ENCODE measurements around the gene PRELID3B. TPM values are rescaled to one million over a fixed set of nuclear protein-coding genes. Genes with fewer than 3 reads are reported as not detected.

The PRELID3B gene
- total RNA-seq, 2 experiments from 2014 or later, result 55.8 to 59.1 TPM

- Histone ChIP-seq H3K27me3 (ENCODE audit: control insufficient read depth in 1 of 2, insufficient read depth in 2 of 2, low read length in 2 of 2) (no peaks in the 10 kb centered on the region), H3K9me3 (ENCODE audit: control insufficient read depth in 1 of 2, insufficient read depth in 1 of 2, low read length in 2 of 2) (no peaks in the 10 kb centered on the region), H3K4me3 (ENCODE audit: low read length) (no peak overlapping the region), H3K36me3 (ENCODE audit: insufficient read depth, low read length) (peaks cover 65% of the 10 kb centered on the region), H3K27ac (ENCODE audit: low read depth in 1 of 2, low read length in 2 of 2) (no peak overlapping the region), H3K4me1 (ENCODE audit: insufficient read depth, low read length) (peaks cover 36% of the 10 kb centered on the region)
- peaks cover 77% of the 10 kb centered on the region for H3K4me1 Mint-ChIP-seq (ENCODE audit: low read depth)
- ChIA-PET POLR2A (interaction anchor here (0.7 to 0.8 kb wide), 3 partner anchors 12 to 139 kb away, joined by 3 to 4 read pairs (median 3); no protein-coding TSS in a partner anchor), CTCF (interaction anchor here (0.8 kb wide), 1 partner anchor 20 kb away, joined by 3 read pairs; no protein-coding TSS in a partner anchor)
- H3K36me3 Mint-ChIP-seq (ENCODE audit: low read depth), result peaks cover 90% of the 10 kb centered on the region
- intact Hi-C loops (cut with DNase I, micrococcal nuclease), result no loop called here
- H3K27ac Mint-ChIP-seq, result peak overlapping the region; percentile 87
- H3K9me3 Mint-ChIP-seq, result no peaks in the 10 kb centered on the region
- no peaks in the 10 kb centered on the region for H3K27me3 Mint-ChIP-seq
- ATAC-seq (ENCODE audit: poor library complexity) (no peak), DNase-seq (no peak)
- TF ChIP-seq CTCF (IDR thresholded peaks at IDR 0.05), result no peak
- H3K4me3 Mint-ChIP-seq, result peak overlapping the region; percentile 7
Observed at GRCh38 chr20:59028812-59029211, 13.8 kb downstream of the PRELID3B start.

GRCh38 chr20:59027741-59028320, 14.8 kb downstream of the PRELID3B start:
- Mint-ChIP-seq H3K4me1 (ENCODE audit: low read depth) (peaks cover 75% of the 10 kb centered on the region), H3K36me3 (ENCODE audit: low read depth) (peaks cover 96% of the 10 kb centered on the region), H3K27me3 (no peaks in the 10 kb centered on the region), H3K4me3 (no peak overlapping the region), H3K9me3 (no peaks in the 10 kb centered on the region), H3K27ac (no peak overlapping the region)
- H3K36me3 ChIP-seq (ENCODE audit: insufficient read depth, low read length), result peaks cover 70% of the 10 kb centered on the region
- H3K4me3 ChIP-seq (ENCODE audit: low read length), result no peak overlapping the region
- H3K4me1 ChIP-seq (ENCODE audit: insufficient read depth, low read length), result peaks cover 35% of the 10 kb centered on the region
- intact Hi-C loops (cut with DNase I, micrococcal nuclease), result no loop called here
- H3K27ac ChIP-seq (ENCODE audit: low read depth in 1 of 2, low read length in 2 of 2), result no peak overlapping the region
- no peak for TF ChIP-seq CTCF (IDR thresholded peaks at IDR 0.05)
- no peak for ATAC-seq (ENCODE audit: poor library complexity)
- H3K9me3 ChIP-seq (ENCODE audit: control insufficient read depth in 1 of 2, insufficient read depth in 1 of 2, low read length in 2 of 2), result no peaks in the 10 kb centered on the region
- no peaks in the 10 kb centered on the region for H3K27me3 ChIP-seq (ENCODE audit: control insufficient read depth in 1 of 2, insufficient read depth in 2 of 2, low read length in 2 of 2)
- ChIA-PET POLR2A (interaction anchor here (0.7 kb wide), 3 partner anchors 11 to 130 kb away, joined by 3 to 4 read pairs (median 3); no protein-coding TSS in a partner anchor), CTCF (no interaction called here)
- no peak for DNase-seq

- no peak for ATAC-seq (ENCODE audit: poor library complexity)
- no peaks in the 10 kb centered on the region for H3K9me3 Mint-ChIP-seq
- H3K4me3 ChIP-seq (ENCODE audit: low read length), result no peak overlapping the region
- H3K27ac Mint-ChIP-seq, result no peak overlapping the region
- peaks cover 71% of the 10 kb centered on the region for H3K4me1 Mint-ChIP-seq (ENCODE audit: low read depth)
- peaks cover 77% of the 10 kb centered on the region for H3K36me3 ChIP-seq (ENCODE audit: insufficient read depth, low read length)
- H3K27me3 ChIP-seq (ENCODE audit: control insufficient read depth in 1 of 2, insufficient read depth in 2 of 2, low read length in 2 of 2), result no peaks in the 10 kb centered on the region
- no peaks in the 10 kb centered on the region for H3K27me3 Mint-ChIP-seq
- intact Hi-C loops (cut with DNase I, micrococcal nuclease), result no loop called here
- H3K27ac ChIP-seq (ENCODE audit: low read depth in 1 of 2, low read length in 2 of 2), result no peak overlapping the region
- ChIA-PET POLR2A (interaction anchor here (0.7 kb wide), 1 partner anchor 129 kb away, joined by 3 read pairs; no protein-coding TSS in a partner anchor), CTCF (no interaction called here)
- peaks cover 98% of the 10 kb centered on the region for H3K36me3 Mint-ChIP-seq (ENCODE audit: low read depth)
- no peak overlapping the region for H3K4me3 Mint-ChIP-seq
- DNase-seq, result no peak
- no peak for TF ChIP-seq CTCF (IDR thresholded peaks at IDR 0.05)
- H3K4me1 ChIP-seq (ENCODE audit: insufficient read depth, low read length), result peaks cover 31% of the 10 kb centered on the region
- H3K9me3 ChIP-seq (ENCODE audit: control insufficient read depth in 1 of 2, insufficient read depth in 1 of 2, low read length in 2 of 2), result no peaks in the 10 kb centered on the region
Observed at GRCh38 chr20:59026904-59027740, 15.5 kb downstream of the PRELID3B start.

All from CD4-positive, alpha-beta T cell (primary cell).